Thyroid gland (tissue), 4 donors: Measurements from ENCODE around the gene CCDC61.

ENCODE experiments used
- CTCF ChIP-seq, 6 experiments: fragments of 200-600 bp in 3 of 6; fragments of 450-650 bp in 3 of 6; sonication (generic) in 3 of 6; IDR thresholded peaks; one replicate each; pipeline ENCODE4 v1.5.1; 2016 to 2019; ENCODE audit warnings: antibody characterized with exemption in 6 of 6, mild to moderate bottlenecking in 2 of 6, inconsistent platforms in 1 of 6, moderate library complexity in 1 of 6
- POLR2A ChIP-seq, 2 donors: fragments of 450-650 bp; IDR thresholded peaks; one replicate each; pipeline ENCODE4 v1.6.1; 2017; ENCODE audit warnings: antibody characterized with exemption in 2 of 2, mild to moderate bottlenecking in 2 of 2, moderate library complexity in 1 of 2

GRCh38 chr19:46063201-46063600, 67.9 kb downstream of the CCDC61 start:
- no peak for TF ChIP-seq CTCF (IDR thresholded peaks at IDR 0.05)
- TF ChIP-seq POLR2A (IDR thresholded peaks at IDR 0.05): no peak
